Neuronal stem cell (in vitro differentiated cells): ENCODE measurements around the gene C17orf113. TPM values are rescaled to one million over a fixed set of nuclear protein-coding genes. Genes with fewer than 3 reads are reported as not detected.

Experiments
- DNase-seq: peaks from one replicate; pipeline ENCODE4 v3.0.0-alpha.2; 2013; ENCODE audit warnings: low spot score
- H2AFZ ChIP-seq: one replicate; pipeline ENCODE4 v1.6.1; 2013; ENCODE audit warnings: mild to moderate bottlenecking, low read length, inconsistent platforms
- H2AK5ac ChIP-seq: 2 replicates; pipeline ENCODE4 v1.6.1; 2013; ENCODE audit warnings: low read depth, mild to moderate bottlenecking, inconsistent platforms, low read length, moderate library complexity, mixed read lengths
- H2BK120ac ChIP-seq: 2 replicates; pipeline ENCODE4 v1.6.1; 2013; ENCODE audit warnings: low read depth, mild to moderate bottlenecking, inconsistent platforms, low read length, moderate library complexity, mixed read lengths
- H2BK12ac ChIP-seq: one replicate; pipeline ENCODE4 v1.6.1; 2013; ENCODE audit warnings: low read length, inconsistent platforms
- H2BK15ac ChIP-seq: 2 replicates; pipeline ENCODE4 v1.6.1; 2013; ENCODE audit warnings: mild to moderate bottlenecking, low read length, inconsistent platforms, mixed read lengths
- H2BK5ac ChIP-seq: one replicate; pipeline ENCODE4 v1.6.1; 2013; ENCODE audit warnings: inconsistent platforms, mild to moderate bottlenecking, low read length, moderate library complexity
- H3K14ac ChIP-seq: one replicate; pipeline ENCODE4 v1.6.1; 2013; ENCODE audit warnings: low read length, inconsistent platforms
- H3K18ac ChIP-seq: 2 replicates; pipeline ENCODE4 v1.6.1; 2013; ENCODE audit warnings: low read length, inconsistent platforms
- H3K23ac ChIP-seq: 2 replicates; pipeline ENCODE4 v1.6.1; 2013; ENCODE audit warnings: low read depth, mild to moderate bottlenecking, mixed read lengths, low read length, inconsistent platforms; ENCODE audit not compliant: poor library complexity
- H3K27ac ChIP-seq: replicated peaks from 3 replicates; pipeline ENCODE4 v1.5.1; 2013; ENCODE audit warnings: low read length, inconsistent platforms
- H3K27me3 ChIP-seq, 3 experiments: 2 replicates each; pipeline ENCODE4 v1.6.1; 2013; ENCODE audit warnings: low read length in 3 of 3, mild to moderate bottlenecking in 2 of 3, inconsistent platforms in 1 of 3, low read depth in 1 of 3, mixed read lengths in 1 of 3, moderate library complexity in 1 of 3; ENCODE audit not compliant: control insufficient read depth in 3 of 3, insufficient read depth in 3 of 3
- H3K36me3 ChIP-seq, 2 donors: replicated peaks in 1 of 2; 2 replicates each; pipeline ENCODE4 v1.6.1; 2013; ENCODE audit warnings: low read length in 2 of 2; ENCODE audit not compliant: control insufficient read depth in 2 of 2, insufficient read depth in 2 of 2
- H3K4ac ChIP-seq: 2 replicates; pipeline ENCODE4 v1.6.1; 2013; ENCODE audit warnings: inconsistent platforms, mild to moderate bottlenecking, low read length, moderate library complexity
- H3K4me1 ChIP-seq, 2 donors: 1 replicate in 1 of 2; 2 replicates in 1 of 2; pipeline ENCODE4 v1.6.1; 2013; ENCODE audit warnings: low read length in 2 of 2, low read depth in 1 of 2; ENCODE audit not compliant: control insufficient read depth in 2 of 2, insufficient read depth in 1 of 2
- H3K4me2 ChIP-seq: one replicate; pipeline ENCODE4 v1.6.1; 2013; ENCODE audit warnings: mild to moderate bottlenecking, low read length, inconsistent platforms; ENCODE audit not compliant: insufficient read depth, poor library complexity, severe bottlenecking
- H3K4me3 ChIP-seq, 2 donors: 2 replicates each; pipeline ENCODE4 v1.5.1; 2013; ENCODE audit warnings: low read length in 2 of 2, mild to moderate bottlenecking in 2 of 2, inconsistent platforms in 1 of 2, moderate library complexity in 1 of 2
- H3K79me1 ChIP-seq: one replicate; pipeline ENCODE4 v1.6.1; 2013; ENCODE audit warnings: low read depth, mild to moderate bottlenecking, inconsistent platforms, low read length, moderate library complexity
- H3K9ac ChIP-seq: one replicate; pipeline ENCODE4 v1.6.1; 2013; ENCODE audit warnings: mild to moderate bottlenecking, low read depth, low read length, inconsistent platforms; ENCODE audit not compliant: poor library complexity
- H3K9me3 ChIP-seq, 2 donors: replicated peaks in 1 of 2; 2 replicates each; pipeline versions ENCODE3 to v1.6.1; 2013; ENCODE audit warnings: low read length in 2 of 2, mild to moderate bottlenecking in 2 of 2, inconsistent platforms in 1 of 2, low read depth in 1 of 2, mixed read lengths in 1 of 2, moderate library complexity in 1 of 2; ENCODE audit not compliant: control insufficient read depth in 2 of 2, insufficient read depth in 1 of 2
- H4K8ac ChIP-seq: one replicate; pipeline ENCODE4 v1.6.1; 2013; ENCODE audit warnings: low read depth, mild to moderate bottlenecking, inconsistent platforms, low read length, moderate library complexity
- H4K91ac ChIP-seq: one replicate; pipeline ENCODE4 v1.6.1; 2013; ENCODE audit warnings: low read length, low read depth, mild to moderate bottlenecking, inconsistent platforms; ENCODE audit not compliant: poor library complexity
- WGBS, 2 donors: extraction: QIAGEN DNeasy Blood & Tissue Kit; methylation state at CpG; one replicate each; pipeline ENCODE4 v1.1.7; 2013; ENCODE audit warnings: missing lambda C conversion rate in 2 of 2, mixed read lengths in 1 of 2; ENCODE audit not compliant: insufficient read length in 2 of 2, insufficient replicate concordance in 1 of 2; ENCODE audit errors: extremely low coverage in 2 of 2; 5-methylcytosine and 5-hydroxymethylcytosine counted together
- polyA plus RNA-seq, 2 experiments: library from polyadenylated mRNA; stranded (reverse); fragments of 200-250 nt; gene quantifications; one replicate each; pipeline ENCODE4 v1.2.3, GENCODE V29; 2013

Gene C17orf113
- 2.4 TPM for polyA plus RNA-seq (2013, experiment 1 of 2)
- 2.6 TPM for polyA plus RNA-seq (2013, experiment 2 of 2)

DNA sequence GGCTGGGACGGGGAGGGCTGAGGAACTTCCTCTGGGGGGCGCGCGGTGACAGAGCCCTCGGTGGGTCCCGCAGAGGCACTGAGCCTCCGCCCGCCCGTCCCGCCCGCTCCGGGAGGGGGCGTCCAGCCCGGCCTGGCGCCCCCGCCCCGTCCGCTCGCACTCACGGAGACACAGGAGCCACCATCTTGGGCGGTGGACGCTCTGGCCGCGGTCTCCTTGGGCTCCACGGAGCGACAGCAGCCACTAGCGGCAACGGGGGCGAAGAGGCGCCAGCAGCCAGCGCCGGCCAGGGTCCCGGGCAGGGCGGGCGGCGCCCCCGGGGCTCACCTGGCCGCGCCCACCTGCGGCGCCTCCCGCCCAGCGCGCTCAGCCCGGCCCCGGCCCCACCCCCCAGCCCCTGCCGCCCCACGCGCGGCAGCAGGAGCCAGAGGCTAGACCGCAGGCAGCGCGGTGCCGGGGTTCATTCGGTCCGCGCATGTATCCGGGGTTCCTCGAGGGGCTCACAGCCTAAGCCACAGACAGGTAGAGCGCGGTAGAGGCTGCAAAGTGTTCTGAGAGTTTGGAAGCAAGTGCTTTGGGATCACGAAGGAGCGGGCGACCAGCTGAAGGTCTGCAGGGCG lies at the start of gene C17orf113:
TSS of gene C17orf113 (minus strand) at position 209 of the 620 bp plus-strand sequence. CDS start 7,225 bp downstream, outside the sequence.
- Histone ChIP-seq H2AFZ (peak within 1 kb of the TSS; percentile 100), H3K18ac (peak within 1 kb of the TSS; percentile 89), H2BK5ac (no peak within 1 kb of the TSS), H3K79me1 (peaks cover 2% of the 10 kb centered on the region), H2BK120ac (peak within 1 kb of the TSS; percentile 18), H3K4ac (no peak within 1 kb of the TSS), H3K14ac (no peak within 1 kb of the TSS), H4K91ac (no peak within 1 kb of the TSS), H4K8ac (peak within 1 kb of the TSS; percentile 75), H2BK15ac (peak within 1 kb of the TSS; percentile 26), H3K9me3 (no peaks in the 10 kb centered on the region), H3K4me1 (peaks cover 16 to 17% of the 10 kb centered on the region in 2 donors), H2BK12ac (no peak within 1 kb of the TSS), H3K4me2 (peak within 1 kb of the TSS; percentile 73), H3K27me3 (peaks cover 0 to 39% (median 27%) of the 10 kb centered on the region in 3 experiments), H3K9ac (peak within 1 kb of the TSS; percentile 74), H3K36me3 (no peaks in the 10 kb centered on the region), H3K4me3 (peak within 1 kb of the TSS; percentile 66 to 86), H2AK5ac (peak within 1 kb of the TSS; percentile 73), H3K27ac (no peak within 1 kb of the TSS), H3K23ac (no peak within 1 kb of the TSS)
- WGBS, 2 donors = no CpG with 5 or more reads among the region's 65 CpGs
- peak; percentile 63 for DNase-seq

DNA sequence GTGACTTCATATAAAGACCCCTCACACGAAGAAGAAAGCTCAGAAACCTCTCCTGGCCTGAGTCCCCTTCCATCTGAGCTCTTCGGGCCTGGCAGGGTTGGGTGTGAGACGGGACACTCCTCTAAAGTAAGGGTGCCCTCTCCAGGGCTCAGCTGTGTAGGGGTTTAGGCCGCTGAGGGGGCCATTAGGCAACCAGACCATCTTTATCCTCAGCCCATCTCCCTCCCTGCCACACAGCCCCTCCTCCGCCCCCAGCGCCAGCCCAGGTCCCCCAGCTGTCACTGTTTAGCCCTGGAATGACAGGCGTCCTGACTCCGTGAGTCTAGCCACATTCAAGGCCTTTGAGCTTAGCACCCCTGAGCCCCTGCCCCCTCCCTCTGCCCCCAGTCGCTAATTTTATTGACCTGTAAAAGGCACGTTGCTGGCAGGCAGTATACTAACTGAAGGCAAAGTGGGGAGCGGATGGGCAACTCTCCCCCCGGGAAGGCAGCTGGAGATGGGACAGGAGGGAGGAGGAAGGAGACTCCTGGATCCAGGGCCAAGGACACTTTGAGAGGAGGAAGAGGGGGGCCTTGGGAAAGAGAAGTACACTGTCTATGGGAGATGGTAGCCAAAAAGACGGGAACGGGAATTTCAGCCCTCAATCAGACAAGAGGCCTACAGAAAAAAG lies 48.5 kb upstream of the C17orf113 start:
- Histone ChIP-seq H3K4ac (no peak overlapping the region), H3K14ac (no peak overlapping the region), H3K23ac (no peak overlapping the region), H3K4me3 (no peak overlapping the region), H2AFZ (no peak overlapping the region), H3K27ac (no peak overlapping the region), H4K8ac (no peak overlapping the region), H3K9me3 (no peaks in the 10 kb centered on the region), H3K36me3 (no peaks in the 10 kb centered on the region), H2BK12ac (no peak overlapping the region), H3K18ac (peak overlapping the region; percentile 39), H3K9ac (peak overlapping the region; percentile 12), H2AK5ac (no peak overlapping the region), H4K91ac (no peak overlapping the region), H3K27me3 (peaks cover 5 to 78% (median 19%) of the 10 kb centered on the region in 3 experiments), H3K4me2 (peak overlapping the region; percentile 75), H3K79me1 (no peaks in the 10 kb centered on the region), H2BK15ac (no peak overlapping the region), H2BK120ac (no peak overlapping the region), H2BK5ac (no peak overlapping the region), H3K4me1 (peaks cover 6 to 15% of the 10 kb centered on the region in 2 donors)
- no CpG with 5 or more reads among the region's 14 CpGs for WGBS, 2 donors
- no peak for DNase-seq

DNA sequence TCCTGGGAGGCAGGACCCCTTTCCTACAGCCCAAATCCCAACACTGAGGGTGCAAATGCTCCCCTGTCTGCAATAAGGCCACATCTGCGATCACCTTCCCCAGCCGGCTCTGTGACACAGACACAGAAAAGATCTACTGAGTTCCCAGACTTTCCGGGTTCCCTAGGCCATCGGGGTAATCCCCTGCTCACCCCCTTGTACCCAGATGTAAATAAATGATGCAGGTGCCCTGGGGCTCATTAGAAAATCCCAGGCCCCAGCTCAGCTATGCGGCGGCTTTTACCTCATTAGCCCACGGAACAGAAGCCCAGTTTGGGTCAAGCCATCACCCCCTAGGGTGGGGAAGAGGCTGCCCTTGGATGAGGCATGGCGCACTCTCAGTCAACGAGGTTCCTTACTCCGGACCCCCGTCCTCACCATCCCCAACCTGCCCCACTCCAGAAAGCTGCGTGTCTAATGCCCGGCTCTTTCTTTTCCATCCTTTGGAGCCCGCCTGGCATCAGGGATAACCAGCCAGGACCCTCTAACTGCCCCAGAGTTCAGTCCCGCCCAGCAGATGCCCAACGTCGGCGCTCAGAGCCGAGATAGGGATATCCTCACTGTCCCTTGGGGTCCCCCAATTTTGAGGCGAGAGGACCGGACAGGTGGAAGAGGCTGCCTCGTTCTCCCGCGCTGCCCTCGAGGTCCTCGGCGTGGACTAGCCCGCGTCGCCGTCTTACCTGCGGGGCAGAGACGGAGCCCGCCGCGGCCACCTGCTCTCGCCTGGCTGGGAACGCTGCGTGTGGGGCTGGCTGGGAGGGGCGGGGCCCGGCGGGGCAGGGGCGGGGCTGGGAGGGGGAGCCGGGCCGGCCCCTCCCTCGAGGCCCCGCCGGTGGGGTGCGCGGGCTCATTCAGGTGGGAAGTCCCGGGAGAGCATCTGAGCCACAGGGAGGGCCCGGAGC lies 47.6 kb upstream of the C17orf113 start, which contains the start of gene ZNF385C:
TSS of gene ZNF385C (minus strand) at position 783 of the 941 bp plus-strand sequence. CDS start 35,417 bp downstream, outside the sequence.
- Histone ChIP-seq H4K91ac (no peak within 1 kb of the TSS), H2BK12ac (no peak within 1 kb of the TSS), H3K27me3 (peaks cover 5 to 70% (median 19%) of the 10 kb centered on the region in 3 experiments), H2BK15ac (peak within 1 kb of the TSS; percentile 53), H3K79me1 (no peaks in the 10 kb centered on the region), H3K9me3 (no peaks in the 10 kb centered on the region), H2BK120ac (no peak within 1 kb of the TSS), H3K4me2 (peak within 1 kb of the TSS; percentile 75), H3K4me1 (peaks cover 6 to 15% of the 10 kb centered on the region in 2 donors), H3K9ac (peak within 1 kb of the TSS; percentile 12), H2BK5ac (no peak within 1 kb of the TSS), H4K8ac (no peak within 1 kb of the TSS), H3K4ac (no peak within 1 kb of the TSS), H3K18ac (peak within 1 kb of the TSS; percentile 74), H2AK5ac (no peak within 1 kb of the TSS), H3K4me3 (no peak within 1 kb of the TSS), H3K27ac (no peak within 1 kb of the TSS), H3K14ac (no peak within 1 kb of the TSS), H2AFZ (peak within 1 kb of the TSS; percentile 31), H3K36me3 (no peaks in the 10 kb centered on the region), H3K23ac (no peak within 1 kb of the TSS)
- no peak for DNase-seq
- no CpG with 5 or more reads among the region's 52 CpGs for WGBS, 2 donors
